Adrenal gland (tissue), 5 donors: ENCODE data around the gene AZU1.

Experiments
- CTCF ChIP-seq, 6 experiments: fragments of 450-650 bp in 4 of 6; fragments of 200-600 bp in 2 of 6; sonication (generic) in 1 of 6; IDR thresholded peaks; 1 replicate in 5 of 6; 2 replicates in 1 of 6; pipeline versions ENCODE4 v1.5.1 to v1.8.0; 2016 to 2021; ENCODE audit warnings: antibody characterized with exemption in 6 of 6, mild to moderate bottlenecking in 2 of 6, moderate library complexity in 1 of 6
- POLR2A ChIP-seq, 2 donors: fragments of 450-650 bp; IDR thresholded peaks; one replicate each; pipeline ENCODE4 v1.6.1; 2017; ENCODE audit warnings: antibody characterized with exemption in 2 of 2, mild to moderate bottlenecking in 2 of 2, moderate library complexity in 1 of 2
- donor health status: DM: no; HTN: no; CAD: no.

GRCh38 chr19:876089-876488 lies 48.5 kb downstream of the AZU1 start:
- TF ChIP-seq POLR2A (IDR thresholded peaks at IDR 0.05) (no peak), CTCF (IDR thresholded peaks at IDR 0.05) (no peak)
